HEK293 (cell line): Measurements from ENCODE around the gene C17orf67.

Experiments
- YY1 ChIP-seq: fragments of 450-650 bp; formaldehyde crosslinking; IDR thresholded peaks from 2 replicates; pipeline ENCODE4 v1.5.1; 2018; ENCODE audit warnings: missing biosample characterization, missing genetic modification characterization
- ZBTB20 ChIP-seq: fragments of 450-650 bp; formaldehyde crosslinking; IDR thresholded peaks from 2 replicates; pipeline ENCODE4 v1.5.1; 2016; ENCODE audit warnings: missing biosample characterization, missing genetic modification characterization
- ZNF146 ChIP-seq: fragments of 450-650 bp; formaldehyde crosslinking; IDR thresholded peaks from 2 replicates; pipeline ENCODE4 v1.5.1; 2016; ENCODE audit warnings: missing biosample characterization, missing genetic modification characterization
- ZNF239 ChIP-seq: fragments of 450-650 bp; formaldehyde crosslinking; IDR thresholded peaks from 2 replicates; pipeline ENCODE4 v1.5.1; 2016; ENCODE audit warnings: missing biosample characterization, missing genetic modification characterization
- ZNF585B ChIP-seq: fragments of 450-650 bp; formaldehyde crosslinking; IDR thresholded peaks from 2 replicates; pipeline ENCODE4 v1.5.1; 2016; ENCODE audit warnings: missing biosample characterization, missing genetic modification characterization
- ZNF621 ChIP-seq: fragments of 450-650 bp; formaldehyde crosslinking; IDR thresholded peaks from 2 replicates; pipeline ENCODE4 v1.5.1; 2017; ENCODE audit warnings: missing biosample characterization, missing genetic modification characterization
- ZNF777 ChIP-seq: fragments of 450-650 bp; formaldehyde crosslinking; IDR thresholded peaks from 2 replicates; pipeline ENCODE4 v1.5.1; 2017; ENCODE audit warnings: missing biosample characterization, missing genetic modification characterization, borderline replicate concordance
- ZNF830 ChIP-seq: fragments of 450-650 bp; IDR thresholded peaks from 2 replicates; pipeline ENCODE4 v1.5.0; 2018; ENCODE audit warnings: missing biosample characterization, missing genetic modification characterization, low read depth, mild to moderate bottlenecking, moderate library complexity
- TF ChIP-seq, protein P1 (sequence below): fragments of 450-650 bp; formaldehyde crosslinking; IDR thresholded peaks from 2 replicates; pipeline ENCODE4 v1.5.1; 2016; ENCODE audit warnings: missing biosample characterization, missing genetic modification characterization, borderline replicate concordance
- TF ChIP-seq, protein P2 (sequence below): fragments of 450-650 bp; formaldehyde crosslinking; IDR thresholded peaks from 2 replicates; pipeline ENCODE4 v1.5.1; 2016; ENCODE audit warnings: missing biosample characterization, missing genetic modification characterization
- TF ChIP-seq, protein P3 (sequence below): fragments of 450-650 bp; formaldehyde crosslinking; IDR thresholded peaks from 2 replicates; pipeline ENCODE4 v1.5.1; 2016; ENCODE audit warnings: missing biosample characterization, missing genetic modification characterization
- TF ChIP-seq, protein P4 (sequence below): fragments of 450-650 bp; formaldehyde crosslinking; IDR thresholded peaks from 2 replicates; pipeline ENCODE4 v1.5.1; 2016; ENCODE audit warnings: missing biosample characterization, missing genetic modification characterization
- TF ChIP-seq, protein P5 (sequence below): fragments of 450-650 bp; IDR thresholded peaks from 2 replicates; pipeline ENCODE4 v1.5.1; 2018; ENCODE audit warnings: missing biosample characterization, mild to moderate bottlenecking, missing genetic modification characterization

DNA sequence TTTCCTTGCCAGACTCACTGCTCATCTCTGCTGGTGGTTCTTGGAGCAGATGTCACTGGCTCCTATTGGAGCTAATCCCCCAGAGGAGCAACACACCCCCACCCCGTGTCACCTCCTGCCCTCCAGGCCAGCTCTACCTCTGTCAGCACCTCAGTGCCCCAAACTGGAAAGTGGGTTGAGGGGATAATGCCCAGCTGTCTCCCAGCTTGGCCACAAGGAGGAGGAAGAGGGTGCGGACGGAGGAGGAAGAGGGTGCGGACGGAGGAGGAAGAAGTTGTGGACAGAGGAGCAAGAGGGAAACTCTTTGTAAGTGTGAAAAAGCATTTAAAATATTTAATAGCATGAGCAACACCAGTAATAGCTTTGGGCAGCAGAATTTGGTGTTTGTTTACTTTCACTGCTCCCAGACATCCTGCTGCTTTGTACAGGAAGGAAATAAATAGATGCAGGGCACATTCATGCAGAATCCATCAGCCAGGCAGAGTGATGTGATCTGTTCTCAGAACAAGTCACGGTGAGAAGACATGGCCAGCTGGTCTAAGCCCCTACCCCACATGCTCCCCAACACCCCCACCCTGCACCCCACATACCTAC, 82.5 kb downstream of the C17orf67 start:
- TF ChIP-seq, protein P1, sequence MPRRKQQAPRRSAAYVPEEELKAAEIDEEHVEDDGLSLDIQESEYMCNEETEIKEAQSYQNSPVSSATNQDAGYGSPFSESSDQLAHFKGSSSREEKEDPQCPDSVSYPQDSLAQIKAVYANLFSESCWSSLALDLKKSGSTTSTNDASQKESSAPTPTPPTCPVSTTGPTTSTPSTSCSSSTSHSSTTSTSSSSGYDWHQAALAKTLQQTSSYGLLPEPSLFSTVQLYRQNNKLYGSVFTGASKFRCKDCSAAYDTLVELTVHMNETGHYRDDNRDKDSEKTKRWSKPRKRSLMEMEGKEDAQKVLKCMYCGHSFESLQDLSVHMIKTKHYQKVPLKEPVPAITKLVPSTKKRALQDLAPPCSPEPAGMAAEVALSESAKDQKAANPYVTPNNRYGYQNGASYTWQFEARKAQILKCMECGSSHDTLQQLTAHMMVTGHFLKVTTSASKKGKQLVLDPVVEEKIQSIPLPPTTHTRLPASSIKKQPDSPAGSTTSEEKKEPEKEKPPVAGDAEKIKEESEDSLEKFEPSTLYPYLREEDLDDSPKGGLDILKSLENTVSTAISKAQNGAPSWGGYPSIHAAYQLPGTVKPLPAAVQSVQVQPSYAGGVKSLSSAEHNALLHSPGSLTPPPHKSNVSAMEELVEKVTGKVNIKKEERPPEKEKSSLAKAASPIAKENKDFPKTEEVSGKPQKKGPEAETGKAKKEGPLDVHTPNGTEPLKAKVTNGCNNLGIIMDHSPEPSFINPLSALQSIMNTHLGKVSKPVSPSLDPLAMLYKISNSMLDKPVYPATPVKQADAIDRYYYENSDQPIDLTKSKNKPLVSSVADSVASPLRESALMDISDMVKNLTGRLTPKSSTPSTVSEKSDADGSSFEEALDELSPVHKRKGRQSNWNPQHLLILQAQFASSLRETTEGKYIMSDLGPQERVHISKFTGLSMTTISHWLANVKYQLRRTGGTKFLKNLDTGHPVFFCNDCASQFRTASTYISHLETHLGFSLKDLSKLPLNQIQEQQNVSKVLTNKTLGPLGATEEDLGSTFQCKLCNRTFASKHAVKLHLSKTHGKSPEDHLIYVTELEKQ (tag by site-specific recombination): no peak
- TF ChIP-seq, protein P2, sequence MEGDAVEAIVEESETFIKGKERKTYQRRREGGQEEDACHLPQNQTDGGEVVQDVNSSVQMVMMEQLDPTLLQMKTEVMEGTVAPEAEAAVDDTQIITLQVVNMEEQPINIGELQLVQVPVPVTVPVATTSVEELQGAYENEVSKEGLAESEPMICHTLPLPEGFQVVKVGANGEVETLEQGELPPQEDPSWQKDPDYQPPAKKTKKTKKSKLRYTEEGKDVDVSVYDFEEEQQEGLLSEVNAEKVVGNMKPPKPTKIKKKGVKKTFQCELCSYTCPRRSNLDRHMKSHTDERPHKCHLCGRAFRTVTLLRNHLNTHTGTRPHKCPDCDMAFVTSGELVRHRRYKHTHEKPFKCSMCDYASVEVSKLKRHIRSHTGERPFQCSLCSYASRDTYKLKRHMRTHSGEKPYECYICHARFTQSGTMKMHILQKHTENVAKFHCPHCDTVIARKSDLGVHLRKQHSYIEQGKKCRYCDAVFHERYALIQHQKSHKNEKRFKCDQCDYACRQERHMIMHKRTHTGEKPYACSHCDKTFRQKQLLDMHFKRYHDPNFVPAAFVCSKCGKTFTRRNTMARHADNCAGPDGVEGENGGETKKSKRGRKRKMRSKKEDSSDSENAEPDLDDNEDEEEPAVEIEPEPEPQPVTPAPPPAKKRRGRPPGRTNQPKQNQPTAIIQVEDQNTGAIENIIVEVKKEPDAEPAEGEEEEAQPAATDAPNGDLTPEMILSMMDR (tag by site-specific recombination): no peak
- TF ChIP-seq ZNF239 (tag by site-specific recombination) (no peak), ZNF146 (tag by site-specific recombination) (no peak), ZNF621 (tag by site-specific recombination) (no peak), ZNF777 (tag by site-specific recombination) (no peak), ZNF585B (tag by site-specific recombination) (no peak), ZNF830 (tag by site-specific recombination) (no peak), ZBTB20 (tag by site-specific recombination) (no peak), YY1 (tag by site-specific recombination) (no peak)
- TF ChIP-seq, protein P3, sequence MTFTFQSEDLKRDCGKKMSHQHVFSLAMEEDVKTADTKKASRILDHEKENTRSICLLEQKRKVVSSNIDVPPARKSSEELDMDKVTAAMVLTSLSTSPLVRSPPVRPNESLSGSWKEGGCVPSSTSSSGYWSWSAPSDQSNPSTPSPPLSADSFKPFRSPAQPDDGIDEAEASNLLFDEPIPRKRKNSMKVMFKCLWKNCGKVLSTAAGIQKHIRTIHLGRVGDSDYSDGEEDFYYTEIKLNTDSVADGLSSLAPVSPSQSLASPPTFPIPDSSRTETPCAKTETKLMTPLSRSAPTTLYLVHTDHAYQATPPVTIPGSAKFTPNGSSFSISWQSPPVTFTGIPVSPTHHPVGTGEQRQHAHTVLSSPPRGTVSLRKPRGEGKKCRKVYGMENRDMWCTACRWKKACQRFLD (tag by site-specific recombination): no peak
- TF ChIP-seq, protein P4, sequence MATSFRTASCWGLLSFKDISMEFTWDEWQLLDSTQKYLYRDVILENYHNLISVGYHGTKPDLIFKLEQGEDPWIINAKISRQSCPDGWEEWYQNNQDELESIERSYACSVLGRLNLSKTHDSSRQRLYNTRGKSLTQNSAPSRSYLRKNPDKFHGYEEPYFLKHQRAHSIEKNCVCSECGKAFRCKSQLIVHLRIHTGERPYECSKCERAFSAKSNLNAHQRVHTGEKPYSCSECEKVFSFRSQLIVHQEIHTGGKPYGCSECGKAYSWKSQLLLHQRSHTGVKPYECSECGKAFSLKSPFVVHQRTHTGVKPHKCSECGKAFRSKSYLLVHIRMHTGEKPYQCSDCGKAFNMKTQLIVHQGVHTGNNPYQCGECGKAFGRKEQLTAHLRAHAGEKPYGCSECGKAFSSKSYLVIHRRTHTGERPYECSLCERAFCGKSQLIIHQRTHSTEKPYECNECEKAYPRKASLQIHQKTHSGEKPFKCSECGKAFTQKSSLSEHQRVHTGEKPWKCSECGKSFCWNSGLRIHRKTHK: no peak
- TF ChIP-seq, protein P5, sequence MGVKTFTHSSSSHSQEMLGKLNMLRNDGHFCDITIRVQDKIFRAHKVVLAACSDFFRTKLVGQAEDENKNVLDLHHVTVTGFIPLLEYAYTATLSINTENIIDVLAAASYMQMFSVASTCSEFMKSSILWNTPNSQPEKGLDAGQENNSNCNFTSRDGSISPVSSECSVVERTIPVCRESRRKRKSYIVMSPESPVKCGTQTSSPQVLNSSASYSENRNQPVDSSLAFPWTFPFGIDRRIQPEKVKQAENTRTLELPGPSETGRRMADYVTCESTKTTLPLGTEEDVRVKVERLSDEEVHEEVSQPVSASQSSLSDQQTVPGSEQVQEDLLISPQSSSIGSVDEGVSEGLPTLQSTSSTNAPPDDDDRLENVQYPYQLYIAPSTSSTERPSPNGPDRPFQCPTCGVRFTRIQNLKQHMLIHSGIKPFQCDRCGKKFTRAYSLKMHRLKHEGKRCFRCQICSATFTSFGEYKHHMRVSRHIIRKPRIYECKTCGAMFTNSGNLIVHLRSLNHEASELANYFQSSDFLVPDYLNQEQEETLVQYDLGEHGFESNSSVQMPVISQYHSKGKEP (tag by site-specific recombination): no peak
